Naive thymus-derived CD8-positive, alpha-beta T cell (primary cell): ENCODE data around the gene RERE. TPM values are rescaled to one million over a fixed set of nuclear protein-coding genes. Genes with fewer than 3 reads are reported as not detected.

Experiments used
- ATAC-seq, 2 donors: fragments of 150-1000 bp; cut with Tn5 transposase in 1 of 2; sonication (Bioruptor Pico), chemical (Tn5 transposase) in 1 of 2; 1 replicate in 1 of 2; 2 replicates in 1 of 2; pipeline ENCODE4 v1.10.0; 2021; ENCODE audit warnings: mild to moderate bottlenecking in 2 of 2, moderate library complexity in 2 of 2
- POLR2A ChIA-PET: fragments of 350-600 bp; sonication (Branson Sonifier 250); formaldehyde crosslinking; loops from one replicate; lab custom pipeline; 2021; ENCODE audit warnings: antibody characterized with exemption; lab: Charles Lee
- DNase-seq, 10 donors: peaks; one replicate each; pipeline versions ENCODE4 v3.0.0 to v3.0.0-alpha.2; 2020 to 2022
- H3K27ac Mint-ChIP-seq, 10 donors: one replicate each; pipeline ENCODE4 v1.8.0; 2020 to 2022; ENCODE audit warnings: mild to moderate bottlenecking in 10 of 10, mixed read lengths in 10 of 10, moderate library complexity in 4 of 10, inconsistent platforms in 1 of 10
- H3K27me3 Mint-ChIP-seq, 5 donors: one replicate each; pipeline ENCODE4 v1.8.0; 2021 to 2022; ENCODE audit warnings: mixed read lengths in 5 of 5
- H3K36me3 Mint-ChIP-seq, 3 donors: one replicate each; pipeline ENCODE4 v1.8.0; 2020 to 2022; ENCODE audit warnings: mixed read lengths in 3 of 3, mild to moderate bottlenecking in 2 of 3, inconsistent platforms in 1 of 3
- H3K4me1 Mint-ChIP-seq, 4 donors: one replicate each; pipeline ENCODE4 v1.8.0; 2021 to 2022; ENCODE audit warnings: mixed read lengths in 4 of 4
- H3K4me3 Mint-ChIP-seq, 10 donors: one replicate each; pipeline ENCODE4 v1.8.0; 2020 to 2022; ENCODE audit warnings: mild to moderate bottlenecking in 10 of 10, mixed read lengths in 10 of 10, moderate library complexity in 6 of 10, inconsistent platforms in 1 of 10
- H3K9me3 Mint-ChIP-seq, 9 donors: one replicate each; pipeline ENCODE4 v1.8.0; 2020 to 2022; ENCODE audit warnings: mixed read lengths in 9 of 9, mild to moderate bottlenecking in 3 of 9, inconsistent platforms in 1 of 9, moderate library complexity in 1 of 9
- polyA plus RNA-seq, 3 donors: library from polyadenylated mRNA; unstranded; fragments of 300-500 nt; fragmentation: Illumina TruSeq; gene quantifications; one replicate each; pipeline ENCODE4 v1.2.3, GENCODE V29; 2021
- total RNA-seq, 8 experiments: library from RNA in 2 of 8; stranded (reverse) in 2 of 8; gene quantifications; one replicate each; pipeline ENCODE4 v1.2.3 and lab custom pipeline; 2021 to 2026

The RERE gene
- total and polyA plus RNA-seq, 5 experiments from 2014 or later, result 4.1 to 84.2 (median 8.8) TPM

DNA sequence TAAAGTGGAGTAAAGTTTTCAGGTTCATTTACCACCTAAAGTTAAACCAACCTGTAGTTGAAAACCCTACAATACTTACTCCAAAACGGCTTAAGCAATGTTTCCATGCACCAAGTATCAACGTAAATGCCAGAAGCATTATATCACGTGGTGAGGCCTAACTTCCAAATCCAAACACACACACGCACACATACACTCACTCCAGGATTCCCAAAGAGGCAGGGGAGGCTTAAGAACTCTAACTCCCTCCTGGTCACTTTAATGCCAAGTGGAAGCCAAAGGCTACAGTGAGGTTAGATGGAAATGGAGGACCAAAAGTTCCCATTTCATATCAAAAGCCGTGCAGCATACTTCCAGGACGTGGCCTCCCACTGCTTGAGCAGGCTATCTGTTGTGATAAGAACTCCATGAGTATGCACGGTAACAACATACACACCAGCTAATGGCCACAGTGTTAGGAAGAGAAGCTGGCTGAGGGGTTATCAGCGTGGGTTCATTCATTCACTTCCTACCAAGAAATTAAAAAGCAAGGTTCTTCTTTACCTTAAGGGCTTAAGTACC lies 275.4 kb downstream of the RERE start:
- H3K4me1 Mint-ChIP-seq, result peaks cover 2 to 17% (median 11%) of the 10 kb centered on the region in 4 donors
- no peak for ATAC-seq
- POLR2A ChIA-PET, result interaction anchor here (0.5 kb wide), 1 partner anchor 279 kb away, joined by 4 read pairs; no protein-coding TSS in a partner anchor
- no peak for DNase-seq
- no peak overlapping the region for H3K4me3 Mint-ChIP-seq
- H3K36me3 Mint-ChIP-seq, result peaks cover 8 to 29% (median 23%) of the 10 kb centered on the region in 3 donors
- no peaks in the 10 kb centered on the region for H3K27me3 Mint-ChIP-seq
- H3K27ac Mint-ChIP-seq, result no peak overlapping the region
- H3K9me3 Mint-ChIP-seq, result peaks cover 0 to 9% (median 2%) of the 10 kb centered on the region in 9 donors

DNA sequence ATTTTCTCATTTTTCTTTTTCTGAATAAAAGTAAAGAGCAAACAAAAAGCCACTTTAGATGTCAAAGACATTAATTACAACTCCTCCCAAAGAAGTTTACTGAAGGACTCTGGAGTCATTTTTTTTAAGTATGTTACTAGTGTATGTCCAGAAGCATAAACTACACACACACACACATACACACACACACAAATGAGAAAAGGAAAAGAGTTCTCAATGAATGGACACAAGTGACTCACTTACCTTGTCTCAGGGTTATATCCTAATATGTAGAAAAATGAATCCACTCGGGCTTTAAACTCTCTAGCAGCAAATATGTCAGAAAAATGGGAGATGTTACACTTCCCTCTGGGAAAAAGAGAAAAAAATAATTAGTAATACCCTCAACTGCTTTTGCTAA lies 276.5 kb downstream of the RERE start:
- no peak for DNase-seq
- peak overlapping the region in 2 of 10 donors; percentile 54 to 61 for H3K27ac Mint-ChIP-seq
- H3K4me3 Mint-ChIP-seq, result no peak overlapping the region
- H3K27me3 Mint-ChIP-seq, result no peaks in the 10 kb centered on the region
- POLR2A ChIA-PET, result no interaction called here
- peaks cover 0 to 9% (median 2%) of the 10 kb centered on the region in 9 donors for H3K9me3 Mint-ChIP-seq
- H3K36me3 Mint-ChIP-seq, result peaks cover 8 to 25% (median 23%) of the 10 kb centered on the region in 3 donors
- no peak for ATAC-seq
- H3K4me1 Mint-ChIP-seq, result peaks cover 2 to 17% (median 11%) of the 10 kb centered on the region in 4 donors

DNA sequence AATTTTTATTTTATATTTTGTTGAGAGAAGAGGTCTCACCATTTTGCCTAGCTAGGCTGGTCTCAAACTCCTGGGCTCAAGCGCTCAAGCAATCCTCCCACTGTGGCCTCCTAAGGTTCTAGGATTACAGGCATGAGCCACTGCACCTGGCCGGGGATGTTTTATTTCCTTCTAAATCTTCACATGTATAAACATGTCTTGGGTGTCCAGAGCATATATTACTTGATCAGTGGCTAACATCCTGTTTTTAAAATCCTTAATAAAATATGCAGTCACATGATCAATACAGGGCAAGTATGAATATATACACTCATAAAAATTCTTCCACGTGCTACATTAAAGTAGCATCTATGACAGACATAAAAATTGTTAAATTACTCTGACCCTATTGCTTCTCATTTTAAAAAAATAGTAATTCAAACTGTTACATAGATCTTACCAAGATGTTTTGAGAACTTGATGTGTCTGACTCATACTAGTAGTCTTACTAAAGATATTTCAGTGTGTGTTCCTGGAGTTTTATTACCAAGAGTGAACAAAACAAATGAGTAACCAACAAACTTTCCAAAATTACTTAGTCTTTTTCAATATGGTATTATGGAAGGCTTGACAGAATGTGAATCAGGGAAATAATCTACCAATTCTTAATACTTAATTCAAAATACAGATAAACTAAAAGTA lies 277.0 kb downstream of the RERE start:
- POLR2A ChIA-PET, result no interaction called here
- no peak for DNase-seq
- H3K4me3 Mint-ChIP-seq, result no peak overlapping the region
- H3K27me3 Mint-ChIP-seq, result no peaks in the 10 kb centered on the region
- no peak for ATAC-seq
- H3K4me1 Mint-ChIP-seq, result peaks cover 2 to 18% (median 13%) of the 10 kb centered on the region in 4 donors
- H3K27ac Mint-ChIP-seq, result peak overlapping the region in 3 of 10 donors; percentile 44 to 61 (median 54)
- peaks cover 0 to 9% (median 2%) of the 10 kb centered on the region in 9 donors for H3K9me3 Mint-ChIP-seq
- peaks cover 8 to 24% (median 23%) of the 10 kb centered on the region in 3 donors for H3K36me3 Mint-ChIP-seq

DNA sequence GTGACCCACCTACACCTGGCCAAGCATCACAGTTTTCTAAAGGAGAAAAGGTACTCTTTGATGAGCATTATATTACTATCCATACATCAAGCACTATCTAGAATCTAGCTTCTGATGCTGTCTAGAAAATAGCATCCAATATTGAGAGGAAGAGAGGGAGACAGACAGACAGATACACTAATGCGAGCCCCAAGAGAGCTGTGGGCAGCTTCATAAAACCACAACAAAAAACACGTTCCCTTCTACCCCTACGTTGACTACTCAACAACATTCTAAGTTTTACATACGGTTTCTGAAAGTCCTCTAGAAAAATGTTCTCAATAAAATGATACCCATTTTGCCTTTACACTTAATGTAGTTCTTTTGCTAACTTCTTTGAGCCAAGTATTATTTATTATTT lies 277.8 kb downstream of the RERE start:
- H3K27me3 Mint-ChIP-seq, result no peaks in the 10 kb centered on the region

DNA sequence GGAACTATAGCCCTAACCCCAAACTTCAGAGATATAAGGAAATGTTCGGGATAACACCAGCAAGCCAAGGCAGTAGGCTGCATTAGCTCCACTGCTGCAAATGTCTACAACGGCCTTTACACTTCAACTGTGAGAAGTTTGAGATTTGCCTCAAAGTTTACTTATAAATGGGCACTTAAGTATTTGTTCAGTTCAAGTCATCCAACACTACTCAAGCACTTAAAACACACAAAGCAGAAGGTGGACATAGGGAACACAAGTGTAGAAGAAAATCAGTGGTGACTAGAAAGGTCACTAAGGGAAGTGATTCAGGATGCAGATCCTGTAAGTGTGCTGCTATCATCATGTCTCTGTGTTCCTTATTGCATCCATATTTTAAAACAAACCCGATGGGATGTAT lies 278.9 kb downstream of the RERE start:
- ATAC-seq (no peak), DNase-seq (no peak)
- Mint-ChIP-seq H3K27ac (peak overlapping the region in 1 of 10 donors; percentile 55), H3K4me1 (peaks cover 3 to 32% (median 22%) of the 10 kb centered on the region in 4 donors), H3K36me3 (peaks cover 0 to 15% (median 4%) of the 10 kb centered on the region in 3 donors), H3K27me3 (no peaks in the 10 kb centered on the region), H3K9me3 (no peaks in the 10 kb centered on the region), H3K4me3 (no peak overlapping the region)
- POLR2A ChIA-PET, result interaction anchor here (1.4 kb wide), 1 partner anchor 200 kb away, joined by 3 read pairs; no protein-coding TSS in a partner anchor

More for the DNA sequence above, 277.8 kb downstream of the RERE start:
- ATAC-seq (no peak), DNase-seq (no peak)
- Mint-ChIP-seq H3K9me3 (peaks cover 0 to 7% (median 2%) of the 10 kb centered on the region in 9 donors), H3K4me3 (no peak overlapping the region), H3K27ac (peak overlapping the region in 2 of 10 donors; percentile 1 to 61), H3K36me3 (peaks cover 6 to 19% (median 16%) of the 10 kb centered on the region in 3 donors), H3K4me1 (peaks cover 2 to 21% (median 14%) of the 10 kb centered on the region in 4 donors)
- POLR2A ChIA-PET, result interaction anchor here (1.4 kb wide), 1 partner anchor 199 kb away, joined by 3 read pairs; no protein-coding TSS in a partner anchor

DNA sequence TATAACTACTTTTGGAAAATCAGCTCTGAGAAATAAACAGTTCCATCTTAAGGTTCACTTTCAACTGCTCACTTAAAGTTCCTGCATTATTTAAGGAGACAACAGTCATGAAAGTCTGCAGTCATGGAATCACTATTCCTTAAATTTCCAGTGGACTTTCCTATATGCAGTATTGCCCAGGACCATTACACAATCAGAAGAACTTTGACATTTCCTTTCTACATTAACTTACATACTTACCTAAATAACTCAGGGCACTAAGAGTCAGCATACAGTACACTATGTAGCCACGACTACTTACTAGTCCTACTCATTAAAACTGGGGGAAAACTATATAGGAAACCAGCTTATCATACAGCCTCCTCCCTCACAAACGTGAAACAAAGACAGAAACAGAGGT lies 279.4 kb downstream of the RERE start:
- POLR2A ChIA-PET, result no interaction called here
- Mint-ChIP-seq H3K4me1 (peaks cover 7 to 37% (median 28%) of the 10 kb centered on the region in 4 donors), H3K27ac (no peak overlapping the region), H3K4me3 (no peak overlapping the region), H3K9me3 (no peaks in the 10 kb centered on the region), H3K36me3 (peaks cover 0 to 15% (median 3%) of the 10 kb centered on the region in 3 donors), H3K27me3 (no peaks in the 10 kb centered on the region)
- DNase-seq, result no peak
- ATAC-seq, result no peak

DNA sequence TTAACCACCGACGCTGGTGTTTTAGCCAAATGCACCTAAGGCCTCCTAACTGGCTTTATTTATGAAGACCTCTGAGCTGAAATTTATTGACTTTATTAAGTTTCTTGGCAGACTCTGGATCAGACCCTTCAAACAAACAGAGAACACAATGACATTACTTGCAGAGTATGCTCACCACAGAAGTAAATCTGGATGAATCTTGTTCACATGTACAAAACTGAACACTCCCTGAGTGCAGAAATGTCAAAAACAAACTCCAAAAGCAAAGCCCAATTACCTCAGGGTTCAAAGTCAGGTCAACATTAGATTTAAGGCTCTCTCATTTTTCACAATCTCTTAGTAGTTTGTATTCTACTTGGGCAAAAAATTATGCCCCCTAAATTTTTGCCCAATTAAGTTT lies 280.9 kb downstream of the RERE start:
- peaks cover 8 to 42% (median 31%) of the 10 kb centered on the region in 4 donors for H3K4me1 Mint-ChIP-seq
- H3K27me3 Mint-ChIP-seq, result no peaks in the 10 kb centered on the region
- ATAC-seq (no peak), DNase-seq (no peak)
- POLR2A ChIA-PET, result no interaction called here
- peaks cover 0 to 15% (median 3%) of the 10 kb centered on the region in 3 donors for H3K36me3 Mint-ChIP-seq
- no peak overlapping the region for H3K27ac Mint-ChIP-seq
- H3K9me3 Mint-ChIP-seq, result no peaks in the 10 kb centered on the region
- no peak overlapping the region for H3K4me3 Mint-ChIP-seq

DNA sequence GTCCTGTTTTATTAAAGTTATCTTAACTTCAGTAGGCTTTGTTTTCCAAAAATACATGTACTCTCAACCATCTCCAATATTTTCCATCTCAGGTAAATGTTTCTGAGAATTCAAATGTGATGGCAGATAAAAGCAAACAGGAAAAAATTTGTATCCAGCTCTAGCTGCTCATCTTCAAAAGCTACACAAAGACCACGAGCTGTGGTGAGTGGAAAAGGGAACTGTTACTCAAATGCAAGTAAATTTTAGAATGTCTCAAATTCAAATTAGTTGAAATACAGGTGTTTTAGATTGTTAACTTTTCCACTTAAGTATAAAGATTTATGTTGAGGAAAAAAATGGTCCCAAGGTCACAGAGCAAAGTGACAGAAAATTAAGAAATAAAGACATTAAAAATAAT lies 283.5 kb downstream of the RERE start:
- Mint-ChIP-seq H3K36me3 (peaks cover 0 to 3% (median 0%) of the 10 kb centered on the region in 3 donors), H3K4me3 (peak overlapping the region in 4 of 10 donors; percentile 61 to 78 (median 70)), H3K27ac (peak overlapping the region in 8 of 10 donors; percentile 22 to 96 (median 92)), H3K27me3 (no peaks in the 10 kb centered on the region), H3K9me3 (no peaks in the 10 kb centered on the region), H3K4me1 (peaks cover 6 to 35% (median 23%) of the 10 kb centered on the region in 4 donors)
- POLR2A ChIA-PET, result interaction anchor here (1.3 kb wide), 2 partner anchors 8 to 21 kb away, joined by 3 to 5 read pairs; no protein-coding TSS in a partner anchor
- no peak for DNase-seq
- no peak for ATAC-seq

DNA sequence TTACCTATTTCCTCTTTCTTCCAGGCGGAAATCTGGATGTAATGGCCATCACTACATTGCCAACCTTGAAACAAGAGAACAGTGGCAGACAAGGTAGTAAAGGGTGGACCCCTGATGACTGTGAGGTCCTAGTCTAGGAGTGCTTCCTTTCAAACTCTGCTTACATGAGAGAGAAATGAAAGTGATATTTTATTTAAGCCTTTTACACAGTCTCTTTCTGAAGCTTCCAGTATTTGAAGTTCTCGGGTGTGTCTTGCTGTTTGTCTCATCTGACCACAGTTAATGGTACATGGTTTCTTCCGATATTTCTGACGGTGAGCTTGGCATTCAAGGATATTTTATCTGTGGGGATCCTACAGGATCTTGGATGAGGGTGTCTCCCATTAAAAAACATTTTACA lies 284.3 kb downstream of the RERE start:
- ATAC-seq (peak; percentile 78 to 82), DNase-seq (peak in 1 of 10 donors; percentile 16)
- peaks cover 6 to 35% (median 21%) of the 10 kb centered on the region in 4 donors for H3K4me1 Mint-ChIP-seq
- H3K9me3 Mint-ChIP-seq, result no peaks in the 10 kb centered on the region
- H3K36me3 Mint-ChIP-seq, result peaks cover 0 to 3% (median 0%) of the 10 kb centered on the region in 3 donors
- H3K27me3 Mint-ChIP-seq, result no peaks in the 10 kb centered on the region
- peak overlapping the region; percentile 22 to 96 (median 88) for H3K27ac Mint-ChIP-seq
- peak overlapping the region; percentile 30 to 83 (median 62) for H3K4me3 Mint-ChIP-seq
- POLR2A ChIA-PET, result interaction anchor here (1.3 kb wide), 2 partner anchors 8 to 20 kb away, joined by 3 to 5 read pairs; no protein-coding TSS in a partner anchor

DNA sequence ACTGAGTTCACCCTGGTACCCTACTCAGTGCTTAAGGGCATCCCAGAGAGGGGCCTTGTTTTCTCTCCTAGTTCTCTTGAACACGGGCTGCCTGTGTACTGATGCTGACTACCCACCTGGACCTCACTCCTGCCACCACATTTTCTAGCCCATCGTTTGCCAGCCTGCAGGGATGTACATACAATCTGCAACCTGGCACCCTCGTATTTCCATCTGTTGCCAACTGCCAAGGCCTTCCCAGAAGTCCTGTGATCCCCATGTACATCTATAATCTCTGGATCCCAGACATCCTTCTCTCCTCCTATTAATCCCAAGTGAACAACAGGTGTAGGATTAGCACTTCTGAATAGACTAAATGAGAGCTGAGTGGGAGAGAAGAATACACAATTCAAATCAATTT lies 287.5 kb downstream of the RERE start:
- Mint-ChIP-seq H3K36me3 (peaks cover 0 to 3% (median 0%) of the 10 kb centered on the region in 3 donors), H3K9me3 (no peaks in the 10 kb centered on the region)
- POLR2A ChIA-PET, result interaction anchor here (1.8 kb wide), 1 partner anchor 19 kb away, joined by 5 read pairs; no protein-coding TSS in a partner anchor

DNA sequence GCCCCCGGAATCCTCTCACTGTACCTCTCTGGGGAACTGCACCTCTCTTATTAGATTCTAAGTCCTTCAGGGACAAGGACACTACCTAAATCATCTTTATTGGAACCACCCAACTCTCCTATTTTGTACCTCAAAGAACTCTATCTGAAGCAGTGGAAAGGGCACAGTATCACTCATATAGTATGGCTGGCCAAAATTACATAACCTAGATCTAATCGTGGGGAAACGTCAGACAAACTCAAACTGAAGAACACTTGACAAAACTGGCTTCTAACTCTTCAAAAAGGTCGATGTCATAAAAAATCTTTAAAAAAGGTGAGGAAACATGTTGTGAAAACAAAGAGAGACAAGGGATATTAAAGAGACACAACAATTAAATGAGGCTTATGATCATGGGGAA lies 289.5 kb downstream of the RERE start:
- ATAC-seq (no peak), DNase-seq (no peak)
- Mint-ChIP-seq H3K36me3 (peaks cover 0 to 5% (median 1%) of the 10 kb centered on the region in 3 donors), H3K27ac (peak overlapping the region in 6 of 10 donors; percentile 70 to 90 (median 84)), H3K9me3 (no peaks in the 10 kb centered on the region), H3K4me1 (peaks cover 9 to 34% (median 20%) of the 10 kb centered on the region in 4 donors), H3K4me3 (peak overlapping the region in 1 of 10 donors; percentile 2), H3K27me3 (no peaks in the 10 kb centered on the region)
- POLR2A ChIA-PET, result no interaction called here

More for the DNA sequence above, 287.5 kb downstream of the RERE start:
- no peak overlapping the region for H3K4me3 Mint-ChIP-seq
- no peak for ATAC-seq
- no peaks in the 10 kb centered on the region for H3K27me3 Mint-ChIP-seq
- no peak for DNase-seq
- peak overlapping the region in 7 of 10 donors; percentile 5 to 84 (median 29) for H3K27ac Mint-ChIP-seq
- H3K4me1 Mint-ChIP-seq, result peaks cover 11 to 41% (median 26%) of the 10 kb centered on the region in 4 donors

DNA sequence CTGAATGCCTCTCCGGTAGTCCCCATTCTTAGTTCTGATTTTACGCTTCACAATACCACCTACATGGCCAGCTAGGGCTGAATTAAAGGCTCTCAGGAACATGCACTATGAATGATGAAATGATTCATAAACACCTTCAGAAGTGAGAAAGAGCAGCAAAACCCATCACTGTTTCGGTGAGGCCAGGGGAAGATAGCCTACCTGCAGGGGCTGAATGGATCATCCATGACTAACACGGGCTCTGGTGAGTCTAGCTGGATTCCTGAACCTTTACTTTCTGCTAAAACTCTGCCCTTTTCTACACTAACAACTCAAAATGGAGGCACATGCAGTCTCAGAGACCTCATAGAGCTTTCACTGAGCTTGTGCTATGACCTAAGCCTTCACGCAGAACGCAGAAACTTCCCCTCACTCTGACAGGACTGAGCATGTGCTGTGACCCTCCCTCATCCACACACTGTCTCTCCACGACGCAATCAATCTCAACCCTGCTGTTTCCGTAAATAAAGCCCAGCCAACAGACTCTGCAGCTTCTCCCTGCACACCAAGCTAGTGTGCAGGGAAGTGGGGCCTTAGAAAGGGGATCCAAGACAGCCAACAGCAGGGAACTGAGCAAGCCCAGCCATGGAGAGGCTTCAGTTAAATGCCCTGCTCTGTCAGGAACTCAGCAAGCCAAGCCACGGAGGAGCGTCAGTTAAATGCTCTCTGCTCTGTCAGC lies 291.7 kb downstream of the RERE start:
- no peaks in the 10 kb centered on the region for H3K27me3 Mint-ChIP-seq
- peak; percentile 93 to 96 for ATAC-seq
- peaks cover 21 to 50% (median 25%) of the 10 kb centered on the region in 4 donors for H3K4me1 Mint-ChIP-seq
- H3K27ac Mint-ChIP-seq, result no peak overlapping the region
- H3K9me3 Mint-ChIP-seq, result no peaks in the 10 kb centered on the region
- H3K4me3 Mint-ChIP-seq, result no peak overlapping the region
- POLR2A ChIA-PET, result interaction anchor here (0.5 to 2.8 kb wide), 18 partner anchors 8 to 1160 kb away, joined by 3 to 28 read pairs (median 4); partner anchors contain the start of gene PARK7
- H3K36me3 Mint-ChIP-seq, result peaks cover 0 to 13% (median 11%) of the 10 kb centered on the region in 3 donors
- peak; percentile 37 to 87 (median 74) for DNase-seq
